Measurements from ENCODE around the gene COMP. TPM values are rescaled to one million over a fixed set of nuclear protein-coding genes. Genes with fewer than 3 reads are reported as not detected.

COMP gene
- not detected in 2 replicates for total RNA-seq

DNA sequence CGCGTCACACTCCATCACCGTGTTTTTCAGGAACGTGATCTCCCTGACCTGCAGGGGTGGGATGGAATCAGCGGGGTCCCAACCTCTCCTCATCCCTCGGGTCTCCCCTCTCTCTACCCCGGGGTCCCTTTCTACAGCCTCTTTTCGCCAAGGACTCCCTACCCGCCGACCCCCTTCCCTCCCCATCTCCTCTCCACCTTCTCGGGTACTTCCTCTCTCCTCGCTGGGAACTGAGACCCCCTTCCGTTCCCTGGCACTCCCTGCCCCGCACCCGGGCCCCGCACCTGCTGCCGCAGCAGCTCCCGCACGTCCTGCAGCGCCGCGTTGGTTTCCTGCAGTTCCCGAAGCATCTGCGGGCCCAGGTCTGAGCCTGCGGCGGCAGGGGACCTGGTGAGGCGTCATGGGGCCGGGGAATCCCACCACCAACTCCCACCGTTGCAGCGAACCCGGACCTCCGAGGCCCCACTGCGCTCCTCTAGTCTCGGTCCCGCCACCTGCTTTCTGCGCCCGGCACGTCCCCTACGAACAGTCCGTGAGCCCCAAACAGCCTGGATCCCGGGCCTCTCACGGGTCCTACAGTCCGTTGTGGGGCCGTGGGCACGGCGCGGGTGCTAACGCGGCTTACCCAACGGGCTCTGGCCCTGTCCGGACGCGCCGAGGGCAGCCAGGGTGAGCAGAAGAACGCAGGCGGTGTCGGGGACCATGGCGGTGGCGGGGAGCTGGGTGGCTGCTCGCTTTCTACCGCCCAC is at the start of gene COMP:
Gene COMP, minus strand, starts transcription at position 740 of the 749 bp plus-strand sequence. Its CDS starts 36 bp downstream, at position 704.

DNA sequence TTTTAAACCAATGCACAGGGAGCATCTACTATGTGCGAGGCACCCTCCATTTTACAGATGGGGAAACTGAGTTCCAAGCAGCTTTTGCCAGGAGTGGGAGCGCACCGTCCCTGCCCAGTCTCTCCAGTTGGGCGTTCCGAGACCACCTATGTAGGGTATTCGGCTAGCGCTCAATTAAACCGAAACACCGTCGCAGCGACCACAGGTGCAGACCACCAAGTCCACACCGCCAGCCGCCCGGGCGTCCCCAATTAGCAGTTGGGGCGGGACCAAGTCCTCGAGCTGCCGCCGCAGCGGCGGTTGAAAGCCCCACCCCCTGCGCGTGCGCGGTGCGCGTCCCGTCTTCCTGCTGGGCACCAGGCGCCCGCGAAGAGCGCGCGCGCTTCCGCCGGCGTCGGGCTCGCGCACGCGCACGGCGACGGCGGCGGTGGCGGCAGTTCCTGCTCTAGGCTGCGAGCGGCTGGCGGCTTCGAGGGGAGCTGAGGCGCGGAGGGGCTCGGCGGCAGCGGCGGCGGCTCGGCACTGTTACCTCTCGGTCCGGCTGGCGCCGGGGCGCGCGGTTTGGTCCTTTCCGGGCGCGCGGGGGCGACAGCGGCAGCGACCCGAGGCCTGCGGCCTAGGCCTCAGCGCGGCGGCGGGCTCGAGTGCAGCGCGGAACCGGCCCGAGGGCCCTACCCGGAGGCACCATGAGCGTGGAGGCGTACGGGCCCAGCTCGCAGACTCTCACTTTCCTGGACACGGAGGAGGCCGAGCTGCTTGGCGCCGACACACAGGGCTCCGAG is 40.6 kb upstream of the COMP start, which contains the start of gene UPF1:
Gene UPF1, plus strand, starts transcription at position 436 of the 782 bp plus-strand sequence. Its CDS starts 251 bp downstream, at position 687.

Other genes starting within 250 kb of the COMP start
- gene FKBP8, start 247.7 kb downstream of the COMP start, total RNA-seq: 364 and 413 TPM in 2 replicates
- gene KXD1, start 233.4 kb downstream of the COMP start, total RNA-seq: 105 and 162 TPM in 2 replicates
- 1,269 and 1,304 TPM in 2 replicates for gene UBA52, start 219.4 kb downstream of the COMP start, total RNA-seq
- 143 and 194 TPM in 2 replicates for gene REX1BD, start 202.5 kb downstream of the COMP start, total RNA-seq
- gene CRLF1, start 184.5 kb downstream of the COMP start, total RNA-seq: 1.2 and 2.4 TPM in 2 replicates
- not detected in 2 replicates for gene TMEM59L, start 178.4 kb downstream of the COMP start, total RNA-seq
- gene KLHL26, start 154.3 kb downstream of the COMP start, total RNA-seq: 5.3 and 10.3 TPM in 2 replicates
- gene CRTC1, start 107.6 kb downstream of the COMP start, total RNA-seq: 2.1 and 3.2 TPM in 2 replicates
- gene UPF1, start 40.7 kb upstream of the COMP start, total RNA-seq: 50.7 and 71.7 TPM in 2 replicates
- gene CERS1, start 104.9 kb upstream of the COMP start, total RNA-seq: 0.56 and 1.4 TPM in 2 replicates
- gene COPE, start 128.1 kb upstream of the COMP start, total RNA-seq: 343 and 355 TPM in 2 replicates
- gene DDX49, start 128.4 kb upstream of the COMP start, total RNA-seq: 70.6 and 99.5 TPM in 2 replicates
- 116 and 136 TPM in 2 replicates for gene HOMER3, start 149.9 kb upstream of the COMP start, total RNA-seq
- 13.4 and 19.0 TPM in 2 replicates for gene SUGP2, start 242.2 kb upstream of the COMP start, total RNA-seq
- 40.5 and 41.9 TPM in 2 replicates for gene ARMC6, start 242.3 kb upstream of the COMP start, total RNA-seq